Measurements from ENCODE around the gene SASH3. TPM values are rescaled to one million over a fixed set of nuclear protein-coding genes. Genes with fewer than 3 reads are reported as not detected.

Gene SASH3
- total RNA-seq, 2 donors from 2014 or later = 2.9 to 4.5 TPM

DNA sequence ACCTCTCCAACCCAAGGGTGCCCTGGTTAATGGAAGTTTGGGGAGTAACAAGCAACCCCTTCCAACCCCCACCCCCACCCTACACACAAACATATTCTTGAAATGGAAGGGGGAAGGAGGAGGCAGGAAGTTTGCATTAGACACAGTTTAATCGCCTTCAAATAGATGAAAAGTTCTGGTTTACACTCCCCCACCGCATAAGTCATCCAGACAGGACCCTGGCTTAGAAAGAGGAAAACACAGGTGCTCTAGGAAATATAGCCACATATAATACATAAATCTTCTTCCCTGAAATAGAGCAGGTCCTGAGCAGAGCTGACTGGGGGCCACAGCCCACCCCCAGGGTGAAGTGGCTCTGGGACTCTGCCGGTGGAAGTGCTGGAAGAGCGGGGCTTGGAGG, 25.1 kb downstream of the SASH3 start:
- no peaks in the 10 kb centered on the region for H3K9me3 ChIP-seq
- no peak overlapping the region for H3K27ac ChIP-seq
- intact Hi-C loops (cut with DNase I) = no loop called here
- no peak overlapping the region for H3K4me3 ChIP-seq
- DNase-seq = no peak
- TF ChIP-seq, protein P1, sequence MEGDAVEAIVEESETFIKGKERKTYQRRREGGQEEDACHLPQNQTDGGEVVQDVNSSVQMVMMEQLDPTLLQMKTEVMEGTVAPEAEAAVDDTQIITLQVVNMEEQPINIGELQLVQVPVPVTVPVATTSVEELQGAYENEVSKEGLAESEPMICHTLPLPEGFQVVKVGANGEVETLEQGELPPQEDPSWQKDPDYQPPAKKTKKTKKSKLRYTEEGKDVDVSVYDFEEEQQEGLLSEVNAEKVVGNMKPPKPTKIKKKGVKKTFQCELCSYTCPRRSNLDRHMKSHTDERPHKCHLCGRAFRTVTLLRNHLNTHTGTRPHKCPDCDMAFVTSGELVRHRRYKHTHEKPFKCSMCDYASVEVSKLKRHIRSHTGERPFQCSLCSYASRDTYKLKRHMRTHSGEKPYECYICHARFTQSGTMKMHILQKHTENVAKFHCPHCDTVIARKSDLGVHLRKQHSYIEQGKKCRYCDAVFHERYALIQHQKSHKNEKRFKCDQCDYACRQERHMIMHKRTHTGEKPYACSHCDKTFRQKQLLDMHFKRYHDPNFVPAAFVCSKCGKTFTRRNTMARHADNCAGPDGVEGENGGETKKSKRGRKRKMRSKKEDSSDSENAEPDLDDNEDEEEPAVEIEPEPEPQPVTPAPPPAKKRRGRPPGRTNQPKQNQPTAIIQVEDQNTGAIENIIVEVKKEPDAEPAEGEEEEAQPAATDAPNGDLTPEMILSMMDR (IDR thresholded peaks at IDR 0.05) = no peak
- H3K4me1 ChIP-seq = no peaks in the 10 kb centered on the region
- H3K9ac ChIP-seq (ENCODE audit: low read depth in 2 of 2, low read length in 2 of 2) = no peak overlapping the region
- no peaks in the 10 kb centered on the region for H3K36me3 ChIP-seq
- H3K27me3 ChIP-seq = no peaks in the 10 kb centered on the region

DNA sequence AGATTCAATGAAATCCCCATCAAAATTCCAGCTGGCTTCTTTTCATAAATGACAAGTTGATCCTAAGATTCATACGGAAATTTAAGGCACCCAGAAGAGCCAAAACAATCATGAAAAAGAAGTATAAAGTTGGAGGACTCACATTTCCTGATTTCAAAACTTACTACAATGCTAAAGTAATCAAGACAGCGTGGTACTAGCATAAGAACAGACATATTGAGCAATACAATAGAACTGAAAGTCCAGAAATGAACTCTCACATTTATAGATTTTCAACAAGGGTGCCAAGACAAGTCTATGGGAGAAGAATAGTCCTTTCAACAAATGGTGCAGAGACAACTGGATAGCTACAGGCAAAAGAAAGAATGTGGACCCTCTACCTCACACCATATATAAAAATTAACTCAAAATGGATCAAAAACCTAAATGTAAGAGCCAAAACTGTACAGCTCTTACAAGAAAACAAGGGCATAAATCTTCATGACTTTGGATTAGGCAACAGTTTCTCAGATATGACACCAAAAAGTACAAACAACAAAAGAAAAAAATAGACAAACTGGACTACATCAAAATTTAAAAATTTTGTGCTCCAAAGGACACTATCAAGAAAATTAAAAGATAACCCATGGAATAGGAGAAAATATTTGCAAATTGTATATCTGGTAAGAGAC, 28.5 kb downstream of the SASH3 start:
- no peak overlapping the region for H3K27ac ChIP-seq
- H3K27me3 ChIP-seq = no peaks in the 10 kb centered on the region
- TF ChIP-seq, protein P1 (IDR thresholded peaks at IDR 0.05) = no peak
- no peak overlapping the region for H3K4me3 ChIP-seq
- intact Hi-C loops (cut with DNase I) = no loop called here
- no peak for DNase-seq
- no peaks in the 10 kb centered on the region for H3K4me1 ChIP-seq
- no peaks in the 10 kb centered on the region for H3K36me3 ChIP-seq
- H3K9ac ChIP-seq (ENCODE audit: low read depth in 2 of 2, low read length in 2 of 2) = no peak overlapping the region
- H3K9me3 ChIP-seq = no peaks in the 10 kb centered on the region

DNA sequence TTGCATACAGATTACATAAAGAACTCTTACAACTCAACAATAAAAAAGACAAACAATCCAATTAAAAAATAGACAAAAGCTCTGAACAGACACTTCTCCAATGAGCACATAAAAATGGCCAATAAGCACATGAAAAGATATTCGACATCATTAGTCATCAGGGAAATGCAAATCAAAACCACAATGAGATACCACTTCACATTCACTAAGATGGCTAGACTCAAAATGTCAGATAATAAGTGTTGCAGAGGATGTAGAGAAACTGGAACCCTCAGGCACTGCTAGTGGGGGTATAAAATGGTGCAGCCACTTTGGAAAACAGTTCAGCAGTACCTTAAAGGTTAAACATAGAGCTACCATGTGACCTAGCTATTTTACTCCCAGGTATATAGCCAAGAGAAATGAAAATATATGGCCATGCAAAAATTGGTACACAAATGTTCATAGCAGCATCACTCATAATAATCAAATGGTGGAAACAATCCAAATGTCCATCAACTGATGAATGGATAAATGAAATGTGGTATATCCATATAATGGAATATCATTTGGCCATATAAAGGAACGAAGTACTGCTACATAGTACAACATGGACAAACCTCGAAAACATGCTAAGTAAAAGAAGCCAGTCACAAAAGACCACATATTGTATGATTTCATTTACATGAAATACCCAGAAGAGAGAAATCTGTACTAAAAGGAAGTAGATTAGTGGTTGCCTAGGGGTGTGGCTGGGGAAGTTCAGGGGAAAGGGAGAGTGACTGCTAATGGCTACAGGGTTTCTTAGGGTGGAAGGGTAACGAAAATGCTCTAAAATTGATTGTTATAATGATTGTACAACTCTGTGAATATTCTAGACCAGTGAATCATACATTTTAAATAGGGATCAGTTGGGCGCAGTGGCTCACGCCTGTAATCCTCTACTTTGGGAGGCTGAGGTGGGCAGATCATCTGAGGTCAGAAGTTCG, 29.4 kb downstream of the SASH3 start:
- no peak overlapping the region for H3K4me3 ChIP-seq
- no peaks in the 10 kb centered on the region for H3K4me1 ChIP-seq
- no peak overlapping the region for H3K9ac ChIP-seq (ENCODE audit: low read depth in 2 of 2, low read length in 2 of 2)
- H3K36me3 ChIP-seq = no peaks in the 10 kb centered on the region
- no peak for DNase-seq
- no peaks in the 10 kb centered on the region for H3K9me3 ChIP-seq
- H3K27ac ChIP-seq = no peak overlapping the region
- TF ChIP-seq, protein P1 (IDR thresholded peaks at IDR 0.05) = no peak
- intact Hi-C loops (cut with DNase I) = no loop called here
- H3K27me3 ChIP-seq = no peaks in the 10 kb centered on the region

DNA sequence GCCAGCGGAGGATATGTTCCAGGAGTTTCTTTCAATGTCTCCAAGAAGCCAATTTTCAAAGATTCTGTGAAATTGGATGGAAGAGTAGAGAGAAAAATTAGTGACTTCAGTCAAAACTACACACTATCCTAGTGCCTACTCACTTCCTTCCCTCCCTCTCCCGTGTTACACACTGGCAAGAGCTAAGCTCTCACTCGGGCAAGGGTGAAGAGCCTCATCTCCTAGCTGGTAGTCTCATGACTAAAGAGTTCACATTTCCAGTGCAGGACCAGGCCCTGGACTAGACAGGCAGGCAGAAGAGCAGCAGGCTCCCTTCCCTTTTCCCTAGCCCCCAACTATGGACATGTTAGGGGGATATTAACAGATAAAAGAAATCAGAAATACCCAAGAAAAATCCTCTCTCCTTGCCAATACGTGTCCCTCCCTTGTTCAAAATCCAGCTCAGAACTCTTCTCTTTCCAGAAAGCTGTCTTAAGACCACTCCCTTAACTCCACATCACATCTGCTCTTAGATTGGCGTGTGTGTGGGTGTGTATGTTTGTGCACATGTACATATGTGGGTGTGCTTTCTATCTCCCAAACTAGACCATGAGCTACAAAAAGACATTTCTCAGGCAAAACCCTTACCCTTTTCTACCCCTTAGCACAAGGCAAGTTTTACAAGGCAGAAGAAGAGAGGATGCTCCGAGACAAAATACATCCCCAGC, 34.1 kb downstream of the SASH3 start:
- no peaks in the 10 kb centered on the region for H3K36me3 ChIP-seq
- H3K27ac ChIP-seq = no peak overlapping the region
- intact Hi-C loops (cut with DNase I) = no loop called here
- H3K9ac ChIP-seq (ENCODE audit: low read depth in 2 of 2, low read length in 2 of 2) = no peak overlapping the region
- no peaks in the 10 kb centered on the region for H3K4me1 ChIP-seq
- no peaks in the 10 kb centered on the region for H3K9me3 ChIP-seq
- TF ChIP-seq, protein P1 (IDR thresholded peaks at IDR 0.05) = no peak
- no peak overlapping the region for H3K4me3 ChIP-seq
- DNase-seq = no peak
- H3K27me3 ChIP-seq = no peaks in the 10 kb centered on the region

DNA sequence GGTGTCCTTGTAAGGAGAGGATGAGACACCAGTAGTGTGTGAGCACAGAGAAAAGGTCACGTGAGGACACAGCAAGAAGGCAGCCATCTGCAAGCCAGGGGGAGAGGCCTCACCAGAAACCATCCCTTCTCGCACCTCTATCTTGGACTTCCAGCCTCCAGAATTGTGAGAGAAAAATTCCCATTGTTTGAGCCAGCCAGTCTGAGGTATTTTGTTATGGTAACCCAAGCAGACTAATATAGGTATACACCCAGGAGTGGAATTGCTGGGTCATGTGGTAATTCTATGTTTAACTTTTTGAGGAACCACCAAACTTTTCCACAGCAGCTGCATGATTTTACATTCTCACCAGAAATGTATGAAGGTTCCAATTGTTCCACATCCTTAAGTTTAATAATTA, 38.4 kb downstream of the SASH3 start:
- intact Hi-C loops (cut with DNase I) = no loop called here
- H3K4me1 ChIP-seq = no peaks in the 10 kb centered on the region
- TF ChIP-seq, protein P1 (IDR thresholded peaks at IDR 0.05) = no peak
- H3K9me3 ChIP-seq = no peaks in the 10 kb centered on the region
- H3K27ac ChIP-seq = no peak overlapping the region
- no peak overlapping the region for H3K4me3 ChIP-seq
- H3K36me3 ChIP-seq = no peaks in the 10 kb centered on the region
- DNase-seq = no peak
- no peak overlapping the region for H3K9ac ChIP-seq (ENCODE audit: low read depth in 2 of 2, low read length in 2 of 2)
- no peaks in the 10 kb centered on the region for H3K27me3 ChIP-seq

Data from colonic mucosa (tissue), 4 donors.